HepG2 (cell line): ENCODE data around the gene MTA2. TPM values are rescaled to one million over a fixed set of nuclear protein-coding genes. Genes with fewer than 3 reads are reported as not detected.

ENCODE experiments used
- ATAC-seq: fragments of 200-7000 bp; cut with Tn5 transposase; 3 replicates; pipeline ENCODE4 v1.9.1; 2020; ENCODE audit warnings: mild to moderate bottlenecking, moderate library complexity
- BruUV-seq: library from RNA; stranded (reverse); fragments of 400-500 nt; replicated peaks from 2 replicates; lab custom pipeline; 2021; lab: Mats Ljungman, UMichigan
- CTCF ChIA-PET: fragments of 300-600 bp; formaldehyde crosslinking; extraction: SDS; loops from one replicate; lab custom pipeline; 2021; ENCODE audit warnings: low total read pairs, inconsistent platforms, low intra/inter-chr PET ratio; lab: Yijun Ruan, JAX
- POLR2A ChIA-PET: fragments of 350-600 bp; sonication (Branson Sonifier 250); formaldehyde crosslinking; loops from one replicate; lab custom pipeline; 2020; ENCODE audit warnings: antibody characterized with exemption, inconsistent platforms; lab: Yijun Ruan, JAX
- DNase-seq: peaks from one replicate; pipeline ENCODE4 v3.0.0-alpha.2; 2015; ENCODE audit warnings: low spot score
- FAIRE-seq: peaks from 3 replicates; lab custom pipeline; 2011; peaks lifted over from hg19 to GRCh38; lab: Jason Lieb, UNC
- H2AFZ ChIP-seq: one replicate; pipeline ENCODE4 v1.6.1; 2011; ENCODE audit warnings: low read length, inconsistent platforms
- H3K27ac ChIP-seq: fragments of 300-600 bp; 3 replicates; pipeline ENCODE4 v1.8.0; 2011; ENCODE audit warnings: mixed run types, mild to moderate bottlenecking, mixed read lengths, low read length, inconsistent platforms; ENCODE audit not compliant: insufficient read depth; ENCODE audit errors: extremely low read length
- H3K27me3 ChIP-seq, 2 experiments: fragments of 200-600 bp in 1 of 2; 2 replicates in 1 of 2; 3 replicates in 1 of 2; pipeline versions ENCODE4 v1.6.0 to v1.8.0; 2011; ENCODE audit warnings: low read length in 2 of 2, mild to moderate bottlenecking in 2 of 2, moderate library complexity in 2 of 2, inconsistent platforms in 1 of 2; ENCODE audit not compliant: insufficient read depth in 2 of 2, control insufficient read depth in 1 of 2
- H3K36me3 ChIP-seq, 2 experiments: fragments of 200-600 bp in 1 of 2; replicated peaks in 1 of 2; 2 replicates in 1 of 2; 3 replicates in 1 of 2; pipeline versions ENCODE4 v1.5.1 to v1.8.0; 2011; ENCODE audit warnings: low read length in 2 of 2, inconsistent platforms in 1 of 2; ENCODE audit not compliant: insufficient read depth in 2 of 2, control insufficient read depth in 1 of 2
- H3K4me1 ChIP-seq: 2 replicates; pipeline ENCODE4 v1.5.1; 2012; ENCODE audit warnings: low read length, inconsistent platforms; ENCODE audit not compliant: insufficient read depth
- H3K4me2 ChIP-seq: 2 replicates; pipeline ENCODE4 v1.6.0; 2011; ENCODE audit warnings: low read depth, low read length, inconsistent platforms
- H3K4me3 ChIP-seq, 3 experiments: fragments of 200-600 bp in 1 of 3; sonication (generic), shearing (Covaris generic) in 1 of 3; replicated peaks in 1 of 3; 2 replicates each; pipeline ENCODE4 v1.5.1; 2011 to 2016; ENCODE audit warnings: low read length in 3 of 3, inconsistent platforms in 2 of 3, low read depth in 2 of 3, mild to moderate bottlenecking in 2 of 3, control low read depth in 1 of 3, mixed read lengths in 1 of 3; ENCODE audit not compliant: insufficient read depth in 1 of 3
- H3K79me2 ChIP-seq: one replicate; pipeline ENCODE4 v1.6.1; 2011; ENCODE audit warnings: low read length, inconsistent platforms; ENCODE audit not compliant: insufficient read depth
- H3K9ac ChIP-seq: 2 replicates; pipeline ENCODE4 v1.6.0; 2011; ENCODE audit warnings: mild to moderate bottlenecking, low read depth, low read length, inconsistent platforms; ENCODE audit not compliant: insufficient read depth
- H3K9me3 ChIP-seq: 2 replicates; pipeline ENCODE4 v1.5.1; 2012; ENCODE audit warnings: mild to moderate bottlenecking, low read length
- H4K20me1 ChIP-seq: 2 replicates; pipeline ENCODE4 v1.6.0; 2011; ENCODE audit warnings: inconsistent platforms, mild to moderate bottlenecking, low read length, moderate library complexity; ENCODE audit not compliant: insufficient read depth
- AFF4 ChIP-seq: sonication (generic); formaldehyde crosslinking; IDR thresholded peaks from 2 replicates; pipeline ENCODE4 v1.4.0; 2020; ENCODE audit warnings: missing genetic modification reagents
- BRD4 ChIP-seq: sonication (generic); formaldehyde crosslinking; IDR thresholded peaks from 2 replicates; pipeline ENCODE4 v1.4.0; 2020; ENCODE audit warnings: missing genetic modification reagents
- EP300 ChIP-seq, 3 experiments: sonication (generic) in 1 of 3; formaldehyde crosslinking in 1 of 3; IDR thresholded peaks; 2 replicates each; pipeline versions ENCODE4 v1.5.1 to v1.6.1; 2011 to 2020; ENCODE audit warnings: low read depth in 2 of 3, low read length in 2 of 3, borderline replicate concordance in 1 of 3, improper control_type of control experiment in 1 of 3, mild to moderate bottlenecking in 1 of 3, missing genetic modification reagents in 1 of 3, moderate library complexity in 1 of 3
- LBX2 ChIP-seq: sonication (generic); formaldehyde crosslinking; IDR thresholded peaks from 2 replicates; pipeline ENCODE4 v1.5.0; 2020; ENCODE audit warnings: missing genetic modification reagents, mild to moderate bottlenecking, borderline replicate concordance
- MAF1 ChIP-seq: sonication (generic); formaldehyde crosslinking; IDR thresholded peaks from 2 replicates; pipeline ENCODE4 v1.5.0; 2020; ENCODE audit warnings: missing genetic modification reagents, borderline replicate concordance
- MTA3 ChIP-seq: sonication (generic); formaldehyde crosslinking; IDR thresholded peaks from 2 replicates; pipeline ENCODE4 v1.4.0; 2020; ENCODE audit warnings: missing genetic modification reagents
- PBX3 ChIP-seq: sonication (generic); formaldehyde crosslinking; IDR thresholded peaks from 2 replicates; pipeline ENCODE4 v1.8.1; 2023; ENCODE audit warnings: missing genetic modification reagents, inconsistent platforms, borderline replicate concordance
- PITX1 ChIP-seq: sonication (generic); formaldehyde crosslinking; IDR thresholded peaks from 2 replicates; pipeline ENCODE4 v1.5.1; 2020; ENCODE audit warnings: mild to moderate bottlenecking, missing genetic modification reagents
- PRPF4 ChIP-seq: fragments of 200-400 bp; formaldehyde crosslinking; IDR thresholded peaks from 2 replicates; pipeline ENCODE4 v1.6.1; 2016; ENCODE audit warnings: low read length, low read depth; ENCODE audit not compliant: poor library complexity, severe bottlenecking
- RAD21 ChIP-seq: fragments of 450-650 bp; formaldehyde crosslinking; IDR thresholded peaks from 2 replicates; pipeline ENCODE4 v1.5.0; 2020; ENCODE audit warnings: mild to moderate bottlenecking
- SP2 ChIP-seq: sonication (generic); formaldehyde crosslinking; IDR thresholded peaks from 2 replicates; pipeline ENCODE4 v1.5.1; 2020; ENCODE audit warnings: mild to moderate bottlenecking, missing genetic modification reagents
- SP5 ChIP-seq: IDR thresholded peaks from 2 replicates; pipeline ENCODE4 v1.6.1; 2016; ENCODE audit warnings: low read depth, borderline replicate concordance
- TP53 ChIP-seq: sonication (generic); formaldehyde crosslinking; conservative IDR thresholded peaks from 2 replicates; pipeline ENCODE4 v1.4.0; 2020; ENCODE audit warnings: missing genetic modification reagents
- ZBTB20 ChIP-seq: sonication (generic); formaldehyde crosslinking; IDR thresholded peaks from 2 replicates; pipeline ENCODE4 v1.8.1; 2023; ENCODE audit warnings: missing genetic modification reagents, low read depth, mild to moderate bottlenecking, borderline replicate concordance
- ZFP37 ChIP-seq: sonication (generic); formaldehyde crosslinking; IDR thresholded peaks from 2 replicates; pipeline ENCODE4 v1.4.0; 2020; ENCODE audit warnings: missing genetic modification reagents, borderline replicate concordance
- ZNF431 ChIP-seq: sonication (generic); formaldehyde crosslinking; IDR thresholded peaks from 2 replicates; pipeline ENCODE4 v1.9.0; 2022; ENCODE audit warnings: missing genetic modification reagents, low read depth, mild to moderate bottlenecking, borderline replicate concordance
- ZNF616 ChIP-seq: sonication (generic); formaldehyde crosslinking; IDR thresholded peaks from 2 replicates; pipeline ENCODE4 v1.5.0; 2020; ENCODE audit warnings: low read depth, mild to moderate bottlenecking, missing genetic modification reagents
- ZNF766 ChIP-seq: sonication (generic); formaldehyde crosslinking; IDR thresholded peaks from 2 replicates; pipeline ENCODE4 v1.5.0; 2020; ENCODE audit warnings: missing genetic modification reagents, borderline replicate concordance
- WGBS: methylation state at CpG from one replicate; pipeline ENCODE4 v1.1.6; 2017; ENCODE audit warnings: low lambda C conversion rate; 5-methylcytosine and 5-hydroxymethylcytosine counted together
- in situ Hi-C: cut with HindIII; loops from 2 replicates; pipeline ENCODE4 v1.10.0; 2017; ENCODE audit warnings: low pct_unique_long_range_greater_than_20kb; ENCODE audit not compliant: extremely low pct_ligation_motif_present
- intact Hi-C: fragments of 100-400 bp; cut with micrococcal nuclease; formaldehyde crosslinking; loops from one replicate; pipeline ENCODE4 v1.10.0; 2022; ENCODE audit not compliant: unreplicated experiment
- polyA plus RNA-seq, 8 experiments: library from polyadenylated mRNA; depleted of rRNA in 3 of 8; stranded (reverse) in 7 of 8; unstranded in 1 of 8; fragments of >200 nt; fragmentation: Illumina TruSeq in 4 of 8; extraction: Trizol in 4 of 8; gene quantifications; 2 replicates each; pipeline versions ENCODE4 v1.2.1 to v1.2.3, GENCODE V29; 2011 to 2016; ENCODE audit warnings: low read depth in 4 of 8, missing spikeins in 1 of 8, mixed read lengths in 1 of 8; ENCODE audit not compliant: insufficient read depth in 1 of 8
- total RNA-seq, 5 experiments: library from RNA; depleted of rRNA; stranded (reverse); fragments of >200 nt; fragmentation: Illumina TruSeq; extraction: Trizol; gene quantifications; 2 replicates each; pipeline ENCODE4 v1.2.3, GENCODE V29; 2016; ENCODE audit warnings: low read depth in 1 of 5

Gene MTA2
- total and polyA plus RNA-seq, 2 of the 13 experiments (the other 11 are each of a cell fraction or from before 2014, with no cell fraction given) = 14.0 to 70.0 TPM

GRCh38 chr11:62546244-62546928, 55.3 kb downstream of the MTA2 start, which contains the start of gene AHNAK:
Gene AHNAK, minus strand, starts transcription at chr11:62546806. Its CDS starts 10,708 bp downstream, at chr11:62536098.
- H3K27me3 ChIP-seq = no peaks in the 10 kb centered on the region
- H2AFZ ChIP-seq = no peak within 1 kb of the TSS
- ChIA-PET POLR2A (interaction anchor here (0.6 to 4.8 kb wide), 29 partner anchors 9 to 731 kb away, joined by 3 to 45 read pairs (median 5); partner anchors contain the start of genes C11orf98, CSKMT, EEF1G and HNRNPUL2), CTCF (interaction anchor here (1.1 to 1.5 kb wide), 2 partner anchors 14 to 49 kb away, joined by 3 to 4 read pairs; no protein-coding TSS in a partner anchor)
- intact Hi-C loops = loop anchor here (10.0 kb wide), 1 partner anchor 152 kb away; no protein-coding TSS in a partner anchor
- peaks cover 40% of the 10 kb centered on the region for H4K20me1 ChIP-seq
- peaks cover 71% of the 10 kb centered on the region for H3K4me1 ChIP-seq
- DNase-seq (no peak), FAIRE-seq (no peak), ATAC-seq (peak; percentile 56)
- 2% methylated on average over 23 of the region's 69 CpGs for WGBS
- in situ Hi-C loops = no loop called here
- H3K36me3 ChIP-seq = peaks cover 2 to 4% of the 10 kb centered on the region in 2 experiments; a peak in 3 of 5 replicates
- H3K4me3 ChIP-seq = peak within 1 kb of the TSS; percentile 79 to 93 (median 79)
- H3K9me3 ChIP-seq = no peaks in the 10 kb centered on the region
- peak within 1 kb of the TSS; percentile 96 for H3K27ac ChIP-seq
- BruUV-seq = TSS peak; percentile 47
- H3K79me2 ChIP-seq = peaks cover 51% of the 10 kb centered on the region
- peak within 1 kb of the TSS; percentile 99 for H3K4me2 ChIP-seq
- H3K9ac ChIP-seq = peak within 1 kb of the TSS; percentile 96
- TF ChIP-seq SP5 (CRISPR knock-in tag) (peak; percentile 28; the same call in 1 of the 2 replicates), ZNF616 (CRISPR knock-in tag) (peak; percentile 68; the same call in 1 of the 2 replicates), MAF1 (CRISPR knock-in tag) (no peak), PRPF4 (no peak), AFF4 (CRISPR knock-in tag) (peak; percentile 52; the same call in 1 of the 2 replicates), SP2 (CRISPR knock-in tag) (no peak), ZFP37 (no peak), ZBTB20 (CRISPR knock-in tag) (no peak), ZNF431 (0 out of 2 replicates have a peak, but pooled peaks have one; percentile 33), RAD21 (CRISPR knock-in tag) (peak; percentile 24; the same call in 1 of the 2 replicates), ZNF766 (CRISPR knock-in tag) (no peak), TP53 (CRISPR knock-in tag) (no peak), LBX2 (no peak), PBX3 (peak; percentile 44; the same call in 1 of the 2 replicates), EP300 (IDR thresholded peaks at IDR 0.05; ENCODE audit: low read depth in 2 of 2, low read length in 2 of 2) (0 out of 4 replicates have a peak, but pooled peaks of 1 of the 2 experiments have one; percentile 7), EP300 (CRISPR knock-in tag; IDR thresholded peaks at IDR 0.05; ENCODE audit: borderline replicate concordance) (no peak), PITX1 (CRISPR knock-in tag) (no peak), BRD4 (CRISPR knock-in tag) (no peak), MTA3 (CRISPR knock-in tag) (no peak)
